Stimulated activated CD4-positive, alpha-beta T cell treated with anti-CD3 and anti-CD28 coated beads, Interleukin-4, amount 100 ng/mL, for 1 hour (primary cell): ENCODE results near the gene KLF13.

ENCODE experiments used
- DNase-seq: peaks from one replicate; pipeline ENCODE4 v3.0.0-alpha.2; 2020

The KLF13 gene

GRCh38 chr15:31405200-31405920, 78.7 kb downstream of the KLF13 start:
- no peak for DNase-seq

- DNase-seq = no peak
These were observed 80.7 kb downstream of the KLF13 start for GRCh38 chr15:31407376-31407775.

- no peak for DNase-seq
These were observed 81.2 kb downstream of the KLF13 start for GRCh38 chr15:31407851-31408250.

- no peak for DNase-seq
These were observed 82.1 kb downstream of the KLF13 start for GRCh38 chr15:31408724-31409123.

GRCh38 chr15:31409171-31409570, 82.5 kb downstream of the KLF13 start:
- DNase-seq = no peak

- DNase-seq = no peak
These were observed 86.2 kb downstream of the KLF13 start for GRCh38 chr15:31412824-31413223.

- no peak for DNase-seq
These were observed 88.6 kb downstream of the KLF13 start for GRCh38 chr15:31415201-31415600.

- no peak for DNase-seq
These were observed 93.2 kb downstream of the KLF13 start for GRCh38 chr15:31419820-31420219.

- DNase-seq = no peak
These were observed 100.8 kb downstream of the KLF13 start for GRCh38 chr15:31427411-31427810.
